ENCODE results near the gene SCART1.
"Not testable (repeated sequence)": the region's sequence is repeated elsewhere in the genome, so short reads cannot be mapped to it uniquely, and the experiment has no call there.

The SCART1 gene

GRCh38 chr10:133439517-133440461 is 14.0 kb upstream of the SCART1 start:
- Histone ChIP-seq H3K9me3 (ENCODE audit: control insufficient read depth in 2 of 2, low read length in 2 of 2) (no peaks in the 10 kb centered on the region), H3K36me3 (ENCODE audit: control insufficient read depth in 2 of 2, insufficient read depth in 2 of 2, low read length in 2 of 2) (peaks cover 0 to 3% of the 10 kb centered on the region in 2 donors), H3K4me3 (ENCODE audit: low read length in 2 of 2) (no peak overlapping the region), H3K27me3 (ENCODE audit: control insufficient read depth in 1 of 2, insufficient read depth in 2 of 2, low read length in 2 of 2) (peaks cover 0 to 5% of the 10 kb centered on the region in 2 donors), H3K9ac (ENCODE audit: low read length in 2 of 2) (no peak overlapping the region), H3K4me1 (ENCODE audit: control insufficient read depth, insufficient read depth, low read length) (no peaks in the 10 kb centered on the region), H3K27ac (ENCODE audit: low read length) (no peak overlapping the region)

- Histone ChIP-seq H3K4me1 (ENCODE audit: control insufficient read depth, insufficient read depth, low read length) (no peaks in the 10 kb centered on the region), H3K36me3 (ENCODE audit: control insufficient read depth in 2 of 2, insufficient read depth in 2 of 2, low read length in 2 of 2) (peaks cover 0 to 4% of the 10 kb centered on the region in 2 donors), H3K27ac (ENCODE audit: low read length) (no peak overlapping the region), H3K9me3 (ENCODE audit: control insufficient read depth in 2 of 2, low read length in 2 of 2) (peaks cover 0 to 3% of the 10 kb centered on the region in 2 donors), H3K27me3 (ENCODE audit: control insufficient read depth in 1 of 2, insufficient read depth in 2 of 2, low read length in 2 of 2) (peaks cover 0 to 5% of the 10 kb centered on the region in 2 donors), H3K9ac (ENCODE audit: low read length in 2 of 2) (no peak overlapping the region), H3K4me3 (ENCODE audit: low read length in 2 of 2) (no peak overlapping the region)
Observed at GRCh38 chr10:133440633-133441285, 13.0 kb upstream of the SCART1 start.

GRCh38 chr10:133441356-133441755 is 12.4 kb upstream of the SCART1 start:
- H3K9ac ChIP-seq (ENCODE audit: low read length in 2 of 2); H3K4me1 ChIP-seq (ENCODE audit: control insufficient read depth, insufficient read depth, low read length); H3K27me3 ChIP-seq (ENCODE audit: control insufficient read depth in 1 of 2, insufficient read depth in 2 of 2, low read length in 2 of 2); H3K4me3 ChIP-seq (ENCODE audit: low read length in 2 of 2); H3K9me3 ChIP-seq (ENCODE audit: control insufficient read depth in 2 of 2, low read length in 2 of 2); H3K36me3 ChIP-seq (ENCODE audit: control insufficient read depth in 2 of 2, insufficient read depth in 2 of 2, low read length in 2 of 2); H3K27ac ChIP-seq (ENCODE audit: low read length): not testable (repeated sequence)

GRCh38 chr10:133441780-133442179 is 12.0 kb upstream of the SCART1 start:
- Histone ChIP-seq H3K9ac (ENCODE audit: low read length in 2 of 2) (no peak overlapping the region), H3K4me3 (ENCODE audit: low read length in 2 of 2) (no peak overlapping the region), H3K27ac (ENCODE audit: low read length) (no peak overlapping the region), H3K4me1 (ENCODE audit: control insufficient read depth, insufficient read depth, low read length) (no peaks in the 10 kb centered on the region), H3K9me3 (ENCODE audit: control insufficient read depth in 2 of 2, low read length in 2 of 2) (peaks cover 0 to 7% of the 10 kb centered on the region in 2 donors), H3K36me3 (ENCODE audit: control insufficient read depth in 2 of 2, insufficient read depth in 2 of 2, low read length in 2 of 2) (peaks cover 0 to 4% of the 10 kb centered on the region in 2 donors), H3K27me3 (ENCODE audit: control insufficient read depth in 1 of 2, insufficient read depth in 2 of 2, low read length in 2 of 2) (peaks cover 0 to 5% of the 10 kb centered on the region in 2 donors)

- Histone ChIP-seq H3K9ac (ENCODE audit: low read length in 2 of 2) (no peak overlapping the region), H3K36me3 (ENCODE audit: control insufficient read depth in 2 of 2, insufficient read depth in 2 of 2, low read length in 2 of 2) (peaks cover 0 to 4% of the 10 kb centered on the region in 2 donors), H3K4me1 (ENCODE audit: control insufficient read depth, insufficient read depth, low read length) (no peaks in the 10 kb centered on the region), H3K27ac (ENCODE audit: low read length) (no peak overlapping the region), H3K4me3 (ENCODE audit: low read length in 2 of 2) (no peak overlapping the region), H3K27me3 (ENCODE audit: control insufficient read depth in 1 of 2, insufficient read depth in 2 of 2, low read length in 2 of 2) (peaks cover 0 to 5% of the 10 kb centered on the region in 2 donors), H3K9me3 (ENCODE audit: control insufficient read depth in 2 of 2, low read length in 2 of 2) (peaks cover 1 to 13% of the 10 kb centered on the region in 2 donors)
Observed at GRCh38 chr10:133442191-133442966, 11.4 kb upstream of the SCART1 start.

- H3K4me3 ChIP-seq (ENCODE audit: low read length in 2 of 2), result no peak overlapping the region
- H3K27me3 ChIP-seq (ENCODE audit: control insufficient read depth in 1 of 2, insufficient read depth in 2 of 2, low read length in 2 of 2), result peaks cover 0 to 5% of the 10 kb centered on the region in 2 donors
- H3K9me3 ChIP-seq (ENCODE audit: control insufficient read depth in 2 of 2, low read length in 2 of 2), result peaks cover 9 to 17% of the 10 kb centered on the region in 2 donors
- H3K27ac ChIP-seq (ENCODE audit: low read length), result no peak overlapping the region
- H3K36me3 ChIP-seq (ENCODE audit: control insufficient read depth in 2 of 2, insufficient read depth in 2 of 2, low read length in 2 of 2), result peaks cover 0 to 4% of the 10 kb centered on the region in 2 donors
- no peak overlapping the region for H3K9ac ChIP-seq (ENCODE audit: low read length in 2 of 2)
- H3K4me1 ChIP-seq (ENCODE audit: control insufficient read depth, insufficient read depth, low read length), result no peaks in the 10 kb centered on the region
Observed at GRCh38 chr10:133442967-133443924, 10.5 kb upstream of the SCART1 start.

GRCh38 chr10:133444342-133445267 is 9.1 kb upstream of the SCART1 start:
- Histone ChIP-seq H3K36me3 (ENCODE audit: control insufficient read depth in 2 of 2, insufficient read depth in 2 of 2, low read length in 2 of 2) (peaks cover 0 to 4% of the 10 kb centered on the region in 2 donors), H3K9ac (ENCODE audit: low read length in 2 of 2) (no peak overlapping the region), H3K9me3 (ENCODE audit: control insufficient read depth in 2 of 2, low read length in 2 of 2) (peaks cover 10 to 20% of the 10 kb centered on the region in 2 donors), H3K27me3 (ENCODE audit: control insufficient read depth in 1 of 2, insufficient read depth in 2 of 2, low read length in 2 of 2) (peaks cover 0 to 5% of the 10 kb centered on the region in 2 donors), H3K27ac (ENCODE audit: low read length) (no peak overlapping the region), H3K4me3 (ENCODE audit: low read length in 2 of 2) (no peak overlapping the region), H3K4me1 (ENCODE audit: control insufficient read depth, insufficient read depth, low read length) (no peaks in the 10 kb centered on the region)

- H3K9me3 ChIP-seq (ENCODE audit: control insufficient read depth in 2 of 2, low read length in 2 of 2), result peaks cover 10 to 20% of the 10 kb centered on the region in 2 donors
- no peaks in the 10 kb centered on the region for H3K4me1 ChIP-seq (ENCODE audit: control insufficient read depth, insufficient read depth, low read length)
- peaks cover 0 to 5% of the 10 kb centered on the region in 2 donors for H3K27me3 ChIP-seq (ENCODE audit: control insufficient read depth in 1 of 2, insufficient read depth in 2 of 2, low read length in 2 of 2)
- H3K4me3 ChIP-seq (ENCODE audit: low read length in 2 of 2), result no peak overlapping the region
- H3K36me3 ChIP-seq (ENCODE audit: control insufficient read depth in 2 of 2, insufficient read depth in 2 of 2, low read length in 2 of 2), result peaks cover 0 to 4% of the 10 kb centered on the region in 2 donors
- no peak overlapping the region for H3K27ac ChIP-seq (ENCODE audit: low read length)
- H3K9ac ChIP-seq (ENCODE audit: low read length in 2 of 2), result no peak overlapping the region
Observed at GRCh38 chr10:133445268-133445732, 8.4 kb upstream of the SCART1 start.

All from stomach smooth muscle (tissue), 2 donors.